ENCODE results near the gene CDK2AP2.
"Not testable (repeated sequence)": the region's sequence is repeated elsewhere in the genome, so short reads cannot be mapped to it uniquely, and the experiment has no call there.

Gene CDK2AP2

GRCh38 chr11:67491276-67492068 is 16.5 kb downstream of the CDK2AP2 start:
- DNase-seq (ENCODE audit: low read depth in 2 of 3, low spot score in 2 of 3): no peak

GRCh38 chr11:67490727-67491065 is 17.3 kb downstream of the CDK2AP2 start:
- no peak for DNase-seq (ENCODE audit: low read depth in 2 of 3, low spot score in 2 of 3)

- no peak for DNase-seq (ENCODE audit: low read depth in 2 of 3, low spot score in 2 of 3)
Observed at GRCh38 chr11:67489885-67490726, 17.9 kb downstream of the CDK2AP2 start.

- no peak for DNase-seq (ENCODE audit: low read depth in 2 of 3, low spot score in 2 of 3)
Observed at GRCh38 chr11:67489203-67489884, 18.6 kb downstream of the CDK2AP2 start.

GRCh38 chr11:67486481-67487195 is 21.3 kb downstream of the CDK2AP2 start:
- DNase-seq (ENCODE audit: low read depth in 2 of 3, low spot score in 2 of 3): no peak

GRCh38 chr11:67485873-67486361 is 22.0 kb downstream of the CDK2AP2 start:
- not testable (repeated sequence) for DNase-seq (ENCODE audit: low read depth in 2 of 3, low spot score in 2 of 3)

- no peak for DNase-seq (ENCODE audit: low read depth in 2 of 3, low spot score in 2 of 3)
Observed at GRCh38 chr11:67484847-67485311, 23.1 kb downstream of the CDK2AP2 start.

- DNase-seq (ENCODE audit: low read depth in 2 of 3, low spot score in 2 of 3): no peak
Observed at GRCh38 chr11:67483831-67484665, 23.9 kb downstream of the CDK2AP2 start.

GRCh38 chr11:67482827-67483798 is 24.8 kb downstream of the CDK2AP2 start, which contains the start of gene AIP:
Gene AIP, plus strand, starts transcription at chr11:67483026. Its CDS starts 133 bp downstream, at chr11:67483159.
- peak; percentile 90 to 91 (median 90) for DNase-seq (ENCODE audit: low read depth in 2 of 3, low spot score in 2 of 3)

- DNase-seq (ENCODE audit: low read depth in 2 of 3, low spot score in 2 of 3): no peak
Observed at GRCh38 chr11:67482275-67482826, 25.6 kb downstream of the CDK2AP2 start.

- not testable (repeated sequence) for DNase-seq (ENCODE audit: low read depth in 2 of 3, low spot score in 2 of 3)
Observed at GRCh38 chr11:67477344-67478050, 30.5 kb downstream of the CDK2AP2 start.

- not testable (repeated sequence) for DNase-seq (ENCODE audit: low read depth in 2 of 3, low spot score in 2 of 3)
Observed at GRCh38 chr11:67476692-67477091, 31.3 kb downstream of the CDK2AP2 start.

GRCh38 chr11:67472882-67473281 is 35.1 kb downstream of the CDK2AP2 start:
- DNase-seq (ENCODE audit: low read depth in 2 of 3, low spot score in 2 of 3): no peak

- DNase-seq (ENCODE audit: low read depth in 2 of 3, low spot score in 2 of 3): no peak
Observed at GRCh38 chr11:67470337-67471002, 37.5 kb downstream of the CDK2AP2 start.

- DNase-seq (ENCODE audit: low read depth in 2 of 3, low spot score in 2 of 3): no peak
Observed at GRCh38 chr11:67469508-67469811, 38.5 kb downstream of the CDK2AP2 start.

GRCh38 chr11:67468759-67469507 is 39.0 kb downstream of the CDK2AP2 start, which contains the start of gene TMEM134:
Gene TMEM134, minus strand, starts transcription at chr11:67469251. Its CDS starts 59 bp downstream, at chr11:67469192.
- peak; percentile 84 to 91 (median 87) for DNase-seq (ENCODE audit: low read depth in 2 of 3, low spot score in 2 of 3)

- no peak for DNase-seq (ENCODE audit: low read depth in 2 of 3, low spot score in 2 of 3)
Observed at GRCh38 chr11:67468456-67468758, 39.6 kb downstream of the CDK2AP2 start.

Measured in activated CD8-positive, alpha-beta memory T cell treated with anti-CD3 and anti-CD28 coated beads for 48 hours (primary cell).